WTC11 (cell line): ENCODE results near the gene STPG2.

Experiments
- CREB1 ChIP-seq: sonication (generic); formaldehyde crosslinking; IDR thresholded peaks from 2 replicates; pipeline ENCODE4 v1.8.0; 2023; ENCODE audit warnings: mild to moderate bottlenecking, missing genetic modification reagents
- CREM ChIP-seq: sonication (generic); formaldehyde crosslinking; IDR thresholded peaks from 2 replicates; pipeline ENCODE4 v1.8.1; 2022; ENCODE audit warnings: mild to moderate bottlenecking, missing genetic modification reagents, moderate library complexity
- CTCF ChIP-seq: fragments of 200-600 bp; IDR thresholded peaks from 2 replicates; pipeline ENCODE4 v1.8.0; 2022; ENCODE audit warnings: antibody characterized with exemption
- E2F4 ChIP-seq: sonication (generic); formaldehyde crosslinking; IDR thresholded peaks from 2 replicates; pipeline ENCODE4 v1.8.1; 2022; ENCODE audit warnings: low read depth, mild to moderate bottlenecking, moderate library complexity, missing genetic modification reagents, borderline replicate concordance
- ELF4 ChIP-seq: sonication (generic); formaldehyde crosslinking; IDR thresholded peaks from 2 replicates; pipeline ENCODE4 v1.8.1; 2022; ENCODE audit warnings: low read depth, mild to moderate bottlenecking, moderate library complexity, missing genetic modification reagents
- FOXK1 ChIP-seq: sonication (generic); formaldehyde crosslinking; IDR thresholded peaks from 2 replicates; pipeline ENCODE4 v1.8.0; 2022; ENCODE audit warnings: mild to moderate bottlenecking, moderate library complexity, missing genetic modification reagents
- JAZF1 ChIP-seq: fragments of 250-450 bp; sonication (Bioruptor Pico); IDR thresholded peaks from 2 replicates; pipeline ENCODE4 v1.9.0; 2021; ENCODE audit warnings: moderate library complexity, mild to moderate bottlenecking, inconsistent platforms
- MAX ChIP-seq: sonication (generic); formaldehyde crosslinking; IDR thresholded peaks from 2 replicates; pipeline ENCODE4 v1.8.0; 2022; ENCODE audit warnings: mild to moderate bottlenecking, missing genetic modification reagents
- MLX ChIP-seq: sonication (generic); formaldehyde crosslinking; IDR thresholded peaks from 2 replicates; pipeline ENCODE4 v1.8.1; 2023; ENCODE audit warnings: mild to moderate bottlenecking, missing genetic modification reagents, moderate library complexity
- RELA ChIP-seq: sonication (generic); formaldehyde crosslinking; IDR thresholded peaks from 2 replicates; pipeline ENCODE4 v1.8.1; 2022; ENCODE audit warnings: missing genetic modification reagents, mild to moderate bottlenecking, borderline replicate concordance
- STAT6 ChIP-seq: sonication (generic); formaldehyde crosslinking; conservative IDR thresholded peaks from 2 replicates; pipeline ENCODE4 v1.8.1; 2023; ENCODE audit warnings: mild to moderate bottlenecking, low read depth, missing genetic modification reagents, moderate library complexity
- ZNF416 ChIP-seq: fragments of 250-450 bp; sonication (Bioruptor Pico); IDR thresholded peaks from 2 replicates; pipeline ENCODE4 v1.9.0; 2021; ENCODE audit warnings: mild to moderate bottlenecking, inconsistent platforms

- TF ChIP-seq RELA (no peak), MAX (no peak), CTCF (no peak), CREB1 (CRISPR knock-in tag) (no peak), FOXK1 (CRISPR knock-in tag) (no peak), ELF4 (CRISPR knock-in tag) (no peak), MLX (CRISPR knock-in tag) (no peak), E2F4 (CRISPR knock-in tag) (no peak), JAZF1 (CRISPR knock-in tag) (no peak), ZNF416 (CRISPR knock-in tag) (no peak), STAT6 (CRISPR knock-in tag) (no peak), CREM (no peak)
Measured at GRCh38 chr4:98026362-98026761, 116.9 kb downstream of the STPG2 start.
